HepG2 (cell line): ENCODE results near the gene MTA1. TPM values are rescaled to one million over a fixed set of nuclear protein-coding genes. Genes with fewer than 3 reads are reported as not detected.
A peak's percentile ranks its signal among the peaks of the same experiment; 100 is the strongest.

ENCODE experiments used
- ARID2 ChIP-seq: sonication (generic); formaldehyde crosslinking; IDR thresholded peaks from 2 replicates; pipeline ENCODE4 v1.8.1; 2022; ENCODE audit warnings: mild to moderate bottlenecking, missing genetic modification reagents, borderline replicate concordance
- CBX5 ChIP-seq: sonication (generic); formaldehyde crosslinking; IDR thresholded peaks from 2 replicates; pipeline ENCODE4 v1.4.0; 2020; ENCODE audit warnings: missing genetic modification reagents, borderline replicate concordance
- DDIT3 ChIP-seq: sonication (generic); formaldehyde crosslinking; IDR thresholded peaks from 2 replicates; pipeline ENCODE4 v1.4.0; 2020; ENCODE audit warnings: mild to moderate bottlenecking, missing genetic modification reagents
- EP300 ChIP-seq, 3 experiments: sonication (generic) in 1 of 3; formaldehyde crosslinking in 1 of 3; IDR thresholded peaks; 2 replicates each; pipeline versions ENCODE4 v1.5.1 to v1.6.1; 2011 to 2020; ENCODE audit warnings: low read depth in 2 of 3, low read length in 2 of 3, borderline replicate concordance in 1 of 3, improper control_type of control experiment in 1 of 3, mild to moderate bottlenecking in 1 of 3, missing genetic modification reagents in 1 of 3, moderate library complexity in 1 of 3
- FIP1L1 ChIP-seq: fragments of 200-400 bp; formaldehyde crosslinking; IDR thresholded peaks from 2 replicates; pipeline ENCODE4 v1.6.1; 2018; ENCODE audit warnings: low read depth, mild to moderate bottlenecking, low read length, moderate library complexity, borderline replicate concordance; ENCODE audit not compliant: insufficient read depth
- HOXA7 ChIP-seq: sonication (generic); formaldehyde crosslinking; IDR thresholded peaks from 2 replicates; pipeline ENCODE4 v1.8.1; 2022; ENCODE audit warnings: mild to moderate bottlenecking, missing genetic modification reagents, moderate library complexity
- KMT2A ChIP-seq: sonication (generic); formaldehyde crosslinking; IDR thresholded peaks from 2 replicates; pipeline ENCODE4 v1.4.0; 2020; ENCODE audit warnings: missing genetic modification reagents
- MAFG ChIP-seq: sonication (generic); formaldehyde crosslinking; IDR thresholded peaks from 2 replicates; pipeline ENCODE4 v1.5.1; 2020; ENCODE audit warnings: mild to moderate bottlenecking, missing genetic modification reagents
- NCOA5 ChIP-seq: sonication (generic); formaldehyde crosslinking; IDR thresholded peaks from 2 replicates; pipeline ENCODE4 v1.4.0; 2020; ENCODE audit warnings: missing genetic modification reagents
- POLR2AphosphoS2 ChIP-seq: IDR thresholded peaks from 2 replicates; pipeline ENCODE4 v1.6.1; 2011; ENCODE audit warnings: low read depth, low read length, improper control_type of control experiment
- SRSF9 ChIP-seq: fragments of 200-400 bp; formaldehyde crosslinking; IDR thresholded peaks from 2 replicates; pipeline ENCODE4 v1.6.1; 2018; ENCODE audit warnings: borderline replicate concordance, mild to moderate bottlenecking, low read depth, low read length; ENCODE audit not compliant: insufficient read depth, poor library complexity, severe bottlenecking
- TBX2 ChIP-seq: sonication (generic); formaldehyde crosslinking; IDR thresholded peaks from 2 replicates; pipeline ENCODE4 v1.5.0; 2020; ENCODE audit warnings: missing genetic modification reagents, mild to moderate bottlenecking, borderline replicate concordance
- ZBTB1 ChIP-seq: sonication (generic); formaldehyde crosslinking; IDR thresholded peaks from 2 replicates; pipeline ENCODE4 v1.4.0; 2020; ENCODE audit warnings: missing genetic modification reagents, borderline replicate concordance
- ZBTB21 ChIP-seq: sonication (generic); formaldehyde crosslinking; IDR thresholded peaks from 2 replicates; pipeline ENCODE4 v1.4.0; 2020; ENCODE audit warnings: missing genetic modification reagents
- ZBTB7B ChIP-seq: sonication (generic); formaldehyde crosslinking; IDR thresholded peaks from 2 replicates; pipeline ENCODE4 v1.4.0; 2020; ENCODE audit warnings: missing genetic modification reagents
- ZFAT ChIP-seq: sonication (generic); formaldehyde crosslinking; conservative IDR thresholded peaks from 2 replicates; pipeline ENCODE4 v1.8.1; 2023; ENCODE audit warnings: missing genetic modification reagents, inconsistent platforms
- ZKSCAN1 ChIP-seq: fragments of 150-350 bp; IDR thresholded peaks from 2 replicates; pipeline ENCODE4 v1.6.1; 2014; ENCODE audit warnings: low read length
- ZMYM4 ChIP-seq: sonication (generic); formaldehyde crosslinking; IDR thresholded peaks from 2 replicates; pipeline ENCODE4 v1.8.1; 2023; ENCODE audit warnings: mild to moderate bottlenecking, missing genetic modification reagents
- ZNF205 ChIP-seq: IDR thresholded peaks from 2 replicates; pipeline ENCODE4 v1.6.1; 2018; ENCODE audit warnings: missing biosample characterization, missing genetic modification reagents
- ZNF350 ChIP-seq: sonication (generic); formaldehyde crosslinking; IDR thresholded peaks from 2 replicates; pipeline ENCODE4 v1.4.0; 2020; ENCODE audit warnings: mild to moderate bottlenecking, low read depth, missing genetic modification reagents, borderline replicate concordance
- ZNF468 ChIP-seq: sonication (generic); formaldehyde crosslinking; IDR thresholded peaks from 2 replicates; pipeline ENCODE4 v1.8.0; 2022; ENCODE audit warnings: mild to moderate bottlenecking, moderate library complexity, missing genetic modification reagents
- ZNF672 ChIP-seq: sonication (generic); formaldehyde crosslinking; IDR thresholded peaks from 2 replicates; pipeline ENCODE4 v1.8.1; 2022; ENCODE audit warnings: missing genetic modification reagents
- polyA plus RNA-seq, 8 experiments: library from polyadenylated mRNA; depleted of rRNA in 3 of 8; stranded (reverse) in 7 of 8; unstranded in 1 of 8; fragments of >200 nt; fragmentation: Illumina TruSeq in 4 of 8; extraction: Trizol in 4 of 8; gene quantifications; 2 replicates each; pipeline versions ENCODE4 v1.2.1 to v1.2.3, GENCODE V29; 2011 to 2016; ENCODE audit warnings: low read depth in 4 of 8, missing spikeins in 1 of 8, mixed read lengths in 1 of 8; ENCODE audit not compliant: insufficient read depth in 1 of 8
- total RNA-seq, 5 experiments: library from RNA; depleted of rRNA; stranded (reverse); fragments of >200 nt; fragmentation: Illumina TruSeq; extraction: Trizol; gene quantifications; 2 replicates each; pipeline ENCODE4 v1.2.3, GENCODE V29; 2016; ENCODE audit warnings: low read depth in 1 of 5
- TF ChIP-seq, protein P1 (sequence below): IDR thresholded peaks from 2 replicates; pipeline ENCODE4 v1.6.1; 2012; ENCODE audit warnings: low read length, improper control_type of control experiment
- TF ChIP-seq, protein P2 (sequence below), 2 experiments: sonication (generic) in 1 of 2; formaldehyde crosslinking in 1 of 2; IDR thresholded peaks; 2 replicates each; pipeline versions ENCODE4 v1.4.0 to v1.6.1; 2018 to 2020; ENCODE audit warnings: missing genetic modification reagents in 2 of 2, borderline replicate concordance in 1 of 2, low read depth in 1 of 2, mild to moderate bottlenecking in 1 of 2, missing biosample characterization in 1 of 2

MTA1 gene
- total and polyA plus RNA-seq, 2 of the 13 experiments (the other 11 are each of a cell fraction or from before 2014, with no cell fraction given), result 35.2 to 85.8 TPM

DNA sequence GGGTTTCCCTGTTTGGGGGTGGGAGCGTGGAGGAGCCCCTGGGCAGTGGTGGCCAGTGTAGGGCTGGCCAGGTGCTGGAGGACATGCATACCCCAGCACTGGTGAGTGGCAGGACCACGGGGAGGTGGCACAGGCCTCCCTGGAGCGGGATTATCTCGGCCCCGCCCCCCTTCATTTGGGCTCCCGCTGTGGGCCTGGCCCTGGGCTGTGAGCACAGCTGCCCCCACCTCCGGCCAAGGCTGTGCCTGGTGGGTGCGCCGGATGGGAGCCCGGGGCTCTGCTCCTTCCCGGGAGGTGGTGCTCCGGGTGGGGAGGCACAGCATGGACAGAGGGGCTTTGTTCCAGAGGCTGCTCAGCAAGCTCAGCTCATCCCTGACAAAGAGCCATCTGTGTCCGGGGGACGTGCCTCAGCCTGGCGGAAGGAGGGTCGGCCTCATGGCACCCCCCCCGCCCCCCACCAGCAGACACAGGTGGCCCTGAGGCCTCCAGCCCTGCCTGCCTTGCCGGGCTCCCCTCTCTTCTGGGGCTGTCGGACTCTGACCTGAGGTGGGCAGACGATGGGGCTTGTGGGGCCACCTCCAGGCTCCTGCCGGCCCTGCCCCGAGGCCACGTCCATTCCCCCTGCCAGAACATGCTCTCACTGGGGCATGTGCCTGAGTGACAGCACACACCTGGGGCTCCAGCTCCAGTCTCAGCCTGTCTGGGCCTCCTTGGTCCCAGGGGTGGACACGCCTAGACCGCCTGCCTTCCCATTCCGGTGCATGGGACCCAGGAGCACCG lies 79.8 kb downstream of the MTA1 start (continued):
- no peak for TF ChIP-seq SRSF9
- TF ChIP-seq ZNF205, result peak; percentile 75; the same call in 1 of the 2 replicates
- TF ChIP-seq DDIT3 (CRISPR knock-in tag), result no peak
- TF ChIP-seq ZKSCAN1, result no peak
- no peak for TF ChIP-seq ARID2
- no peak; the same call in 1 of the 2 replicates for TF ChIP-seq KMT2A (CRISPR knock-in tag)
- TF ChIP-seq ZMYM4 (CRISPR knock-in tag), result peak; percentile 45; the same call in 1 of the 2 replicates
- TF ChIP-seq, protein P1, sequence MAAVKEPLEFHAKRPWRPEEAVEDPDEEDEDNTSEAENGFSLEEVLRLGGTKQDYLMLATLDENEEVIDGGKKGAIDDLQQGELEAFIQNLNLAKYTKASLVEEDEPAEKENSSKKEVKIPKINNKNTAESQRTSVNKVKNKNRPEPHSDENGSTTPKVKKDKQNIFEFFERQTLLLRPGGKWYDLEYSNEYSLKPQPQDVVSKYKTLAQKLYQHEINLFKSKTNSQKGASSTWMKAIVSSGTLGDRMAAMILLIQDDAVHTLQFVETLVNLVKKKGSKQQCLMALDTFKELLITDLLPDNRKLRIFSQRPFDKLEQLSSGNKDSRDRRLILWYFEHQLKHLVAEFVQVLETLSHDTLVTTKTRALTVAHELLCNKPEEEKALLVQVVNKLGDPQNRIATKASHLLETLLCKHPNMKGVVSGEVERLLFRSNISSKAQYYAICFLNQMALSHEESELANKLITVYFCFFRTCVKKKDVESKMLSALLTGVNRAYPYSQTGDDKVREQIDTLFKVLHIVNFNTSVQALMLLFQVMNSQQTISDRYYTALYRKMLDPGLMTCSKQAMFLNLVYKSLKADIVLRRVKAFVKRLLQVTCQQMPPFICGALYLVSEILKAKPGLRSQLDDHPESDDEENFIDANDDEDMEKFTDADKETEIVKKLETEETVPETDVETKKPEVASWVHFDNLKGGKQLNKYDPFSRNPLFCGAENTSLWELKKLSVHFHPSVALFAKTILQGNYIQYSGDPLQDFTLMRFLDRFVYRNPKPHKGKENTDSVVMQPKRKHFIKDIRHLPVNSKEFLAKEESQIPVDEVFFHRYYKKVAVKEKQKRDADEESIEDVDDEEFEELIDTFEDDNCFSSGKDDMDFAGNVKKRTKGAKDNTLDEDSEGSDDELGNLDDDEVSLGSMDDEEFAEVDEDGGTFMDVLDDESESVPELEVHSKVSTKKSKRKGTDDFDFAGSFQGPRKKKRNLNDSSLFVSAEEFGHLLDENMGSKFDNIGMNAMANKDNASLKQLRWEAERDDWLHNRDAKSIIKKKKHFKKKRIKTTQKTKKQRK, result no peak
- no peak for TF ChIP-seq POLR2AphosphoS2
- no peak for TF ChIP-seq FIP1L1
- peak; percentile 26; the same call in 1 of the 2 replicates for TF ChIP-seq CBX5 (CRISPR knock-in tag)
- TF ChIP-seq ZBTB21 (CRISPR knock-in tag), result no peak
- TF ChIP-seq MAFG (CRISPR knock-in tag), result no peak
- no peak for TF ChIP-seq HOXA7
- no peak for TF ChIP-seq ZNF468 (CRISPR knock-in tag)
- peak; percentile 92; the same call in 1 of the 2 replicates for TF ChIP-seq TBX2 (CRISPR knock-in tag)
- peak; percentile 50; the same call in 1 of the 2 replicates for TF ChIP-seq ZNF350 (CRISPR knock-in tag)
- no peak for TF ChIP-seq ZNF672 (CRISPR knock-in tag)
- no peak for TF ChIP-seq NCOA5
- TF ChIP-seq ZBTB7B, result peak; percentile 99
- no peak for TF ChIP-seq ZBTB1 (CRISPR knock-in tag)
- TF ChIP-seq, protein P2, sequence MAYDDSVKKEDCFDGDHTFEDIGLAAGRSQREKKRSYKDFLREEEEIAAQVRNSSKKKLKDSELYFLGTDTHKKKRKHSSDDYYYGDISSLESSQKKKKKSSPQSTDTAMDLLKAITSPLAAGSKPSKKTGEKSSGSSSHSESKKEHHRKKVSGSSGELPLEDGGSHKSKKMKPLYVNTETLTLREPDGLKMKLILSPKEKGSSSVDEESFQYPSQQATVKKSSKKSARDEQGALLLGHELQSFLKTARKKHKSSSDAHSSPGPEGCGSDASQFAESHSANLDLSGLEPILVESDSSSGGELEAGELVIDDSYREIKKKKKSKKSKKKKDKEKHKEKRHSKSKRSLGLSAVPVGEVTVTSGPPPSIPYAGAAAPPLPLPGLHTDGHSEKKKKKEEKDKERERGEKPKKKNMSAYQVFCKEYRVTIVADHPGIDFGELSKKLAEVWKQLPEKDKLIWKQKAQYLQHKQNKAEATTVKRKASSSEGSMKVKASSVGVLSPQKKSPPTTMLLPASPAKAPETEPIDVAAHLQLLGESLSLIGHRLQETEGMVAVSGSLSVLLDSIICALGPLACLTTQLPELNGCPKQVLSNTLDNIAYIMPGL (CRISPR knock-in tag; IDR thresholded peaks at IDR 0.05; ENCODE audit: borderline replicate concordance in 1 of 2, low read depth in 1 of 2), result peak; percentile 49 to 62; a peak in 1 of 4 replicates
- peak in 1 of 2 experiments; percentile 66; a peak in 2 of 4 replicates for TF ChIP-seq EP300 (IDR thresholded peaks at IDR 0.05; ENCODE audit: low read depth in 2 of 2, low read length in 2 of 2)
- peak; percentile 77 for TF ChIP-seq EP300 (CRISPR knock-in tag; IDR thresholded peaks at IDR 0.05; ENCODE audit: borderline replicate concordance)
- TF ChIP-seq ZFAT (CRISPR knock-in tag), result no peak
